Activated CD4-positive, alpha-beta T cell treated with anti-CD3 and anti-CD28 coated beads for 4 hours (primary cell): ENCODE results near the gene BTN2A1.

Experiments used
- DNase-seq, 2 donors: peaks; one replicate each; pipeline ENCODE4 v3.0.0-alpha.2; 2020

Gene BTN2A1

GRCh38 chr6:26471970-26472369 is 14.2 kb downstream of the BTN2A1 start:
- no peak for DNase-seq

GRCh38 chr6:26472549-26473290 is 15.0 kb downstream of the BTN2A1 start:
- DNase-seq: no peak

DNA sequence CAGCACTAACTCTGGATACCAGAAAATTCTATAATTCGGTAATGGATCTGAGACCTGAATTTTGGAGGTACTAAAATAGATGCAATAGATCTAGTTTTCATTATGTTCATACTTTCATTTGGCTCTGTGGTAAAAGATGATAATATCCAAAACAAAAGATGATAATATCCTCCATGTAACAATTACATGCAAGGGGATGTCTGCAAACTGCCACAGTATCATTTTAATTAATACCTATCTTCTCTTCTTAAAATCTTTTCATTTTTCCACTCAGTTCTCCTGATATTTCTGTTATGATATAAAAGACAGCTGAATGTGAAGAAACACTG is 15.6 kb downstream of the BTN2A1 start:
- DNase-seq: no peak

DNA sequence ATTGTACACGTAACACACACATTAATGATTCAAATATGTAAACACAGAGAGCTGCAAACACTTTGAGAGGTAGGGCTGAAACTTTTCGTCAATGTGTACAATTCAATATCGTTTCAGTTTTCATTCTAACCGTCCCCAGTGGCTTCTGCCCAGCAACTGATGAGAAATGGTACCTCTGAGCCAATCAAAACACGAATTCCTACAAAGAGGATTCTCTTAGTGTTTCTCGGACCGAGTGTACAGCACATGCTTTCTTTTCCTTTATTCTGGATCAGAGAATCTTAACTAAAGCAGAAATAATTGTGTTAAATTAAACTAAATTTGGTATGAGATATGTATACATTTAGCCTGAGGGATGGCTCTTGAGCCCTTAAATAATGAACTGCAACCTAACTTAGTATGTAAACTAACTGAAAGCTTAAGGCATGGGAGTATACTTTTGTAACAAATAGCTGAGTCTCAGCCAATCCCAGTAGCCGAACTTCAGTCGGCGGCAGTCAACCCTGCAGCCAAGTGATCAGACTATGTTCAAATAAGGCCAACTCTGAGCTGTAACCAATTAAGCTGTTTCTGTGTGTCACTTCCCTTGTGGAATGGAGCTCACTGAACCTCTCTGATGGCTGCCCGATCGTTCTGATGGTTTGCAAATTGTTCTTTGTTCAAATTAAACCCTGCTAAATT is 16.1 kb downstream of the BTN2A1 start:
- DNase-seq: peak; percentile 73 to 83

- DNase-seq: no peak
Observed at GRCh38 chr6:26474439-26474881, 16.7 kb downstream of the BTN2A1 start.

- DNase-seq: no peak
Observed at GRCh38 chr6:26475823-26476729, 18.3 kb downstream of the BTN2A1 start.

- DNase-seq: no peak
Observed at GRCh38 chr6:26476896-26477295, 19.1 kb downstream of the BTN2A1 start.

DNA sequence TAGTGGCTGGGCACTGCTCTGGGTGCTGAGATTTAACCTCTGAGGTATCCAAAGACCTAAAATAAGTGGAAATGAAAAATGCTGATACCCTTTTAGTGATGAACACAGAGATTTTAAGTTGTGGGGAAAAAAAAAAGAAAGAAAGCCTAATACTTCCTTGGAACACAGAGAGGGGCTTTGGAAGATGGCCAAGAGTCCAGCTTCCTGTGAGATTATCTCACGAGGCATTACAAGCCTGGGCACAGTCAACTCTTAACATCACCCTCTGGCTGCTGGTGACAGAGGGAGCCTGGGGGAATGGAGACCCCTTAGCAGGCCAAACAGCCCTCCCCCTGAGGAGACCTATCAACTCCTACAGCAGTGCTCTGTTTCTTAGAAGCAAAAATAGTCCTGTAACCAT is 19.7 kb downstream of the BTN2A1 start:
- no peak for DNase-seq

DNA sequence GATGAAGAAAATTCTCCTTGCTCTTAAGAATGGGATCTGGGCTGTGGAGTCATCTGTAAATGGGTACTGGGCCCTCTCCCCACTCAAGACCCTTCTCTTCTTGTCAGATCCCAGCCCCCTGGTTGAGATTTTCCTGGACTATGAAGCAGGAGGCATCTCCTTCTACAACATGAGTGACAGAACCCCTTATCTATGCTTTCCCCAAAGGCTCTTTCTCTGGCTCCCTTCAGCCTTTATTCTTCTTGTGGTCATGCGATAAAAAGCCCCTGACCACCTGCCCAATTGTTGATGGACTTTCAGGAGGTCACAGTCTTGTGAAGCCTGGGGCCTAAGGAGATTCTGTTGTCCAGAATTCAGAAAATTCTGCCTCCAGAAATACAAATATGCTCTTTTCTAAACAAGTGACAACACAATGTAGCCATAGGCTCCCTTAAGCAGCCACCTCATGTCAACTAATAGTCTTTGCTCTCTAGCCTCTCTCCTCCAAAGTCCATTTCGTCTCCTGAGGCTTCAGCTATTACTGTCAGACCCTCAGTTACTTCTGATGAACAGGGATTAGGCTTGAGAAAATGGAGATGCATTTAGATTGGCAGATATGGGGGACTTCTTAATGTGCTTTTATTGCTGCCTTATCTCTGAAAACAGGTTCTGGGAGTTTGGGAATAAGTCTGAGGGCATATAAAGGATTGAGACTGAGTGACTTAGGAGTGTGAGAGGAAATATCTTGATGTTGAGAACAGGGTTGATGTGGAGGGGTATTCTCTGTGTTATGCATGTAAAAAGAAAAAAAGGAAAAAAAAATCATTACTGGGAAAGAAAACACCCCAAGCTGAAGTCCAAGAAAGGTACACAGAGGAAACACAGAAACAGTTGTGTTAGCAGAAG is 20.6 kb downstream of the BTN2A1 start:
- DNase-seq: no peak

- DNase-seq: no peak
Observed at GRCh38 chr6:26478985-26479278, 21.2 kb downstream of the BTN2A1 start.

GRCh38 chr6:26482338-26482737 is 24.6 kb downstream of the BTN2A1 start:
- no peak for DNase-seq

- DNase-seq: no peak
Observed at GRCh38 chr6:26483727-26484126, 26.0 kb downstream of the BTN2A1 start.

DNA sequence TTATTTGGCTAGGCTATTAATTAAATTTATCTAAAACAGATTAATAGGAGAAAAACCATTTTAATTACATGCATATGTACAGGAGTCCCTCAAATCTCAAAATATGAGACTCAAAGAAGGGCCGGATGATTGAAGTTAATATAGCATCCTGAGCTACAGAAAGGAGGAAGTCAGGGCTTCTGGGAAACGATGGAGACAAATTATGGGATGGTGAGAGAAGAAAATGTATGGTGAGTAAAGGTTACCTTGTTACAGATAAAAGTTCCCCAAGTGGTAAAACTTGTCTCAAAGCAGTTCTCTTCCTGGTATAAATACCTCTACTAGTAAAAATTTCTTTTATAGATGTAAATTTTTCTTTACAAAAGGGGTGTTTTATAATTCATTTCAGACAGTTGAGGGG is 26.4 kb downstream of the BTN2A1 start:
- DNase-seq: no peak

DNA sequence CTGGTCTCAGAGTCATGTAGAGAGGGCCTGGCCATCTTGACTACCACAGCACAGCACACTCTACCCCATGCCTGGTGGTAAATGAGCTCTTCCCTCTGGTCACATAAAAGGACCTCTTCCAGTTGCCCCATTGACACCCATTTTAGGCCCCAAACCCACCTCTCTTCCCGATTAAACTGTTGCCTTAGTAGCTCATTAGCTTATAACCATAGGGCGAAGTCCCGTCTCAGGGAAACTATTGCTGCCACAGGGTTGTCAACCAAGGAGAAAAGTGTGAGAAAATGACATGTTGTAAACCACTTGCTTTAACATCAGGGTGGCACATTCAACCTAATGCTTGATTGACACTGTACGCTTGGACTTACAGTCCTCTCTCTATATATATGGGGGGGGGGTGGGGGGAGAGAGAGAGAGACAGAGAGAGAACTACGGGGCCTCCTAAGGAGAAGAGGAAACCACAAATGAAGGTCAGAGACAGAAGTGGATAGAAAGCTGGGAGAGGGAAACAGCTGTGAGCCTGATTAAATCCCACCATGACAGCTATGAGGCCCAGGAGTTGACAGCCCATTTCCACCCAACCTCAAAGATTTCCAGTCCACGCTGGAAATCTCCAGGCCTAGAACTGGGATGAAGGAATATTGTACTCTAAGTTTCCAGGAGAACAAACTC is 27.5 kb downstream of the BTN2A1 start:
- no peak for DNase-seq

DNA sequence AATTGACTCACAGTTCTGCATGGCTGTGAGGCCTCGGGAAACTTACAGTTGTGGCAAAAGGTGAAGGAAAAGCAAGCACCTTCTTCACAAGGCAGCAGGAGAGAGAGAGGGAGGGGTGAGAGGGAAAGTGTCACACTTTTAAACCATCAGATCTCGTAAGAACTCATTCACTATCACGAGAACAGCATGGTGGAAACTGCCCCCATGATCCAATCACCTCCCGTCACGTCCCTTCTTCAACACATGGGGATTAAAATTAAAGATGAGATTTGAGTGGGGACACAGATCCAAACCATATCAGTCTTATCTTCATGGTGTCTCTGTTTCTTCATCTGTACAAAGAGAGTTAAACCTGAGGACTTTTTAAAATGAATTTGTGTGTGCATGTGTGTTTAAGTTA is 28.6 kb downstream of the BTN2A1 start:
- no peak for DNase-seq

DNA sequence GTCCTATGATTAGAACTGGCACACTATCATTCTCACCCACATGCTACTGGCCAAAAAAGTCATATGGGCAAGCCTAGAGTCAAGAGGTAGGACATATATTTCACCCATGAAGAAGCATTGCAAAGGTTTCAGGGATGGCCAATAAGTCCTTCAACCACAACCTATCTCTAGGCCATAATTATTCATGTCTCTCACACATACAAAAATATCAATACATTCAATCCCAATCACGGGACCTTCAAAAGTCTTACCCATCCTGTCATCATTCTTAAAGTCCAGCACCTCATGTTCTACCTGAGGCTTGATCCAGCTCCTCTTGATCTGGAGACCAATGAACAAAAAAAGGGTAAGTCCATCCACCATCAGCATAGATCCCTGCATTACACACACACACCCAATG is 29.7 kb downstream of the BTN2A1 start:
- DNase-seq: no peak

GRCh38 chr6:26489996-26490964 is 32.5 kb downstream of the BTN2A1 start:
- DNase-seq: no peak

- DNase-seq: no peak
Observed at GRCh38 chr6:26491604-26492003, 33.8 kb downstream of the BTN2A1 start.

GRCh38 chr6:26493258-26493657 is 35.5 kb downstream of the BTN2A1 start:
- DNase-seq: no peak

GRCh38 chr6:26494117-26494516 is 36.4 kb downstream of the BTN2A1 start:
- DNase-seq: no peak

DNA sequence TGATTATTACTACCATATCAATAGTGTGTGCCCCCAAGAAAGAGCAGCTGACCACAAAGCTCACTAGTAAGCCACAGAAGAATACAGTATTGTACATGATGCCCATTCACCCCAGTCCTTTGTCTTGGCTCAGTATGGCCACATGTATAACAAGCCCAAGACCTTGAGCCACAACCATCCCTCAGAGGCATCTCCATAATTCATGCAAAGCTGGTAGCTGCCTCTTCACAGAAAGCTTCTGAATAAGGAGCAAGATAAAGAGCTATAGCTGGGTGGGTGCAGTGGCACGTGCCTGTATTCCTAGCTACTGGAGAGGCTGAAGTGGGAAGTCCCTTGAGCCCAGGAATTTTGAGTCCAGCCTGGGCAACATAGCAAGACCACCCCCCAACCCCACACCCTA is 37.5 kb downstream of the BTN2A1 start:
- DNase-seq: no peak
